IMR-90 (cell line): ENCODE results near the gene EIF2B4. TPM values are rescaled to one million over a fixed set of nuclear protein-coding genes. Genes with fewer than 3 reads are reported as not detected.

Experiments
- ATAC-seq: fragments of 200-7000 bp; cut with Tn5 transposase; 2 replicates; pipeline ENCODE4 v1.9.1; 2020; ENCODE audit warnings: low read depth, mild to moderate bottlenecking, moderate library complexity
- BruUV-seq: library from RNA; stranded (reverse); fragments of 400-500 nt; replicated peaks from 2 replicates; lab custom pipeline; 2021; lab: Mats Ljungman, UMichigan
- CTCF ChIA-PET: fragments of 300-600 bp; formaldehyde crosslinking; extraction: SDS; loops from one replicate; lab custom pipeline; 2021; ENCODE audit warnings: antibody characterized with exemption; lab: Yijun Ruan, JAX
- POLR2A ChIA-PET: fragments of 300-600 bp; sonication (Branson Sonifier 250); formaldehyde crosslinking; loops from one replicate; lab custom pipeline; 2022; ENCODE audit warnings: antibody characterized with exemption; ENCODE audit not compliant: unreplicated experiment; lab: Charles Lee
- DNase-seq: peaks from one replicate; pipeline ENCODE4 v3.0.0; 2013
- H2AFZ ChIP-seq: replicated peaks from 2 replicates; pipeline ENCODE3; 2013; ENCODE audit warnings: low read length, mild to moderate bottlenecking; ENCODE audit not compliant: poor library complexity
- H2AK5ac ChIP-seq: 2 replicates; pipeline ENCODE4 v1.6.1; 2013; ENCODE audit warnings: low read depth, low read length, inconsistent platforms
- H2AK9ac ChIP-seq: replicated peaks from 2 replicates; pipeline ENCODE3; 2013; ENCODE audit warnings: mild to moderate bottlenecking, low read depth, low read length, moderate library complexity; ENCODE audit not compliant: poor library complexity
- H2BK120ac ChIP-seq: 2 replicates; pipeline ENCODE4 v1.6.1; 2013; ENCODE audit warnings: low read depth, low read length, inconsistent platforms
- H2BK15ac ChIP-seq: 3 replicates; pipeline ENCODE4 v1.6.1; 2013; ENCODE audit warnings: low read depth, low read length, inconsistent platforms
- H2BK20ac ChIP-seq: 2 replicates; pipeline ENCODE4 v1.6.1; 2013; ENCODE audit warnings: low read depth, mild to moderate bottlenecking, inconsistent platforms, low read length, moderate library complexity
- H2BK5ac ChIP-seq: 2 replicates; pipeline ENCODE4 v1.6.1; 2013; ENCODE audit warnings: mild to moderate bottlenecking, low read depth, low read length, inconsistent platforms; ENCODE audit not compliant: poor library complexity, severe bottlenecking
- H3K14ac ChIP-seq: replicated peaks from 2 replicates; pipeline ENCODE4 v1.6.1; 2013; ENCODE audit warnings: low read depth, low read length, inconsistent platforms
- H3K18ac ChIP-seq: 2 replicates; pipeline ENCODE4 v1.6.1; 2013; ENCODE audit warnings: low read depth, low read length, control low read depth
- H3K23ac ChIP-seq: 2 replicates; pipeline ENCODE4 v1.6.1; 2013; ENCODE audit warnings: low read depth, low read length, inconsistent platforms
- H3K27ac ChIP-seq: 2 replicates; pipeline ENCODE4 v1.5.1; 2013; ENCODE audit warnings: mild to moderate bottlenecking, control low read depth, low read length; ENCODE audit not compliant: insufficient read depth
- H3K27me3 ChIP-seq: 2 replicates; pipeline ENCODE4 v1.6.1; 2013; ENCODE audit warnings: low read length; ENCODE audit not compliant: control insufficient read depth, insufficient read depth
- H3K36me3 ChIP-seq: 2 replicates; pipeline ENCODE4 v1.6.1; 2013; ENCODE audit warnings: low read length, mixed read lengths; ENCODE audit not compliant: control insufficient read depth, insufficient read depth
- H3K4ac ChIP-seq: 2 replicates; pipeline ENCODE4 v1.6.1; 2013; ENCODE audit warnings: low read depth, low read length, inconsistent platforms
- H3K4me1 ChIP-seq: 2 replicates; pipeline ENCODE4 v1.6.1; 2013; ENCODE audit warnings: low read length, mixed read lengths; ENCODE audit not compliant: control insufficient read depth, insufficient read depth
- H3K4me2 ChIP-seq: 2 replicates; pipeline ENCODE4 v1.6.1; 2013; ENCODE audit warnings: low read depth, mild to moderate bottlenecking, control low read depth, low read length, moderate library complexity
- H3K4me3 ChIP-seq: 2 replicates; pipeline ENCODE4 v1.5.1; 2013; ENCODE audit warnings: low read depth, mild to moderate bottlenecking, control low read depth, low read length, moderate library complexity; ENCODE audit not compliant: insufficient read depth
- H3K56ac ChIP-seq: 2 replicates; pipeline ENCODE4 v1.6.1; 2013; ENCODE audit warnings: low read length, inconsistent platforms; ENCODE audit not compliant: insufficient read depth; ENCODE audit errors: extremely low read depth
- H3K79me1 ChIP-seq, 2 experiments: 2 replicates each; pipeline ENCODE4 v1.6.1; 2013; ENCODE audit warnings: low read length in 2 of 2, inconsistent platforms in 1 of 2, low read depth in 1 of 2
- H3K9ac ChIP-seq: 2 replicates; pipeline ENCODE4 v1.6.1; 2013; ENCODE audit warnings: low read depth, low read length, control low read depth
- H3K9me1 ChIP-seq: 2 replicates; pipeline ENCODE4 v1.6.1; 2013; ENCODE audit warnings: low read length, inconsistent platforms; ENCODE audit not compliant: insufficient read depth
- H3K9me3 ChIP-seq: 2 replicates; pipeline ENCODE4 v1.6.1; 2013; ENCODE audit warnings: low read length; ENCODE audit not compliant: control insufficient read depth, insufficient read depth
- H4K20me1 ChIP-seq: 2 replicates; pipeline ENCODE4 v1.6.1; 2013; ENCODE audit warnings: low read length, inconsistent platforms; ENCODE audit not compliant: insufficient read depth
- H4K5ac ChIP-seq: 2 replicates; pipeline ENCODE4 v1.6.1; 2013; ENCODE audit warnings: mild to moderate bottlenecking, low read depth, low read length, control low read depth
- H4K8ac ChIP-seq, 2 experiments: 2 replicates each; pipeline ENCODE4 v1.6.1; 2013; ENCODE audit warnings: low read depth in 2 of 2, low read length in 2 of 2, control low read depth in 1 of 2, inconsistent platforms in 1 of 2
- H4K91ac ChIP-seq: 2 replicates; pipeline ENCODE4 v1.6.1; 2013; ENCODE audit warnings: low read depth, low read length, inconsistent platforms; ENCODE audit not compliant: insufficient read depth
- BHLHE40 ChIP-seq: fragments of 150-350 bp; IDR thresholded peaks from 2 replicates; pipeline ENCODE4 v1.6.1; 2016; ENCODE audit warnings: mild to moderate bottlenecking, low read depth, low read length
- CEBPB ChIP-seq: IDR thresholded peaks from 2 replicates; pipeline ENCODE4 v1.6.1; 2012; ENCODE audit warnings: low read depth, low read length, improper control_type of control experiment
- CHD1 ChIP-seq: IDR thresholded peaks from 2 replicates; pipeline ENCODE4 v1.6.1; 2012; ENCODE audit warnings: low read depth, low read length, improper control_type of control experiment
- CTCF ChIP-seq: conservative IDR thresholded peaks from 2 replicates; pipeline ENCODE4 v1.5.1; 2012; ENCODE audit warnings: mild to moderate bottlenecking, low read depth, low read length, improper control_type of control experiment
- ELK1 ChIP-seq: fragments of 150-350 bp; IDR thresholded peaks from 2 replicates; pipeline ENCODE4 v1.6.1; 2016; ENCODE audit warnings: low read depth, mild to moderate bottlenecking, low read length, moderate library complexity, borderline replicate concordance
- FOS ChIP-seq: fragments of 150-350 bp; IDR thresholded peaks from 2 replicates; pipeline ENCODE4 v1.6.1; 2016; ENCODE audit warnings: low read depth, low read length
- MAFK ChIP-seq: IDR thresholded peaks from 2 replicates; pipeline ENCODE4 v1.6.1; 2012; ENCODE audit warnings: low read depth, low read length, improper control_type of control experiment
- MAZ ChIP-seq: IDR thresholded peaks from 2 replicates; pipeline ENCODE4 v1.6.1; 2012; ENCODE audit warnings: low read depth, mild to moderate bottlenecking, low read length, improper control_type of control experiment, moderate library complexity, borderline replicate concordance
- MXI1 ChIP-seq: IDR thresholded peaks from 2 replicates; pipeline ENCODE4 v1.6.1; 2012; ENCODE audit warnings: low read depth, mild to moderate bottlenecking, low read length, moderate library complexity, borderline replicate concordance
- NFE2L2 ChIP-seq: fragments of 150-350 bp; IDR thresholded peaks from 2 replicates; pipeline ENCODE4 v1.6.1; 2016; ENCODE audit warnings: low read depth, mild to moderate bottlenecking, low read length
- POLR2A ChIP-seq: IDR thresholded peaks from 2 replicates; pipeline ENCODE4 v1.6.1; 2012; ENCODE audit warnings: mild to moderate bottlenecking, low read depth, low read length
- RAD21 ChIP-seq: IDR thresholded peaks from 2 replicates; pipeline ENCODE4 v1.6.1; 2012; ENCODE audit warnings: low read length, improper control_type of control experiment
- RCOR1 ChIP-seq: IDR thresholded peaks from 2 replicates; pipeline ENCODE4 v1.6.1; 2012; ENCODE audit warnings: mild to moderate bottlenecking, low read length, improper control_type of control experiment; ENCODE audit not compliant: insufficient replicate concordance
- RFX5 ChIP-seq: IDR thresholded peaks from 2 replicates; pipeline ENCODE4 v1.8.0; 2012; ENCODE audit warnings: low read depth, mild to moderate bottlenecking, low read length, moderate library complexity
- SMC3 ChIP-seq: fragments of 150-350 bp; IDR thresholded peaks from 2 replicates; pipeline ENCODE4 v1.6.1; 2016; ENCODE audit warnings: low read depth, mild to moderate bottlenecking, antibody characterized with exemption, low read length, moderate library complexity
- whole genome bisulfite sequencing, 2 experiments: methylation state at CpG; one replicate each; pipeline versions ENCODE4 v1.1.5 to v1.1.7; 2013; ENCODE audit warnings: missing lambda C conversion rate in 2 of 2; ENCODE audit not compliant: insufficient read length in 1 of 2; ENCODE audit errors: extremely low coverage in 2 of 2; 5-methylcytosine and 5-hydroxymethylcytosine counted together
- dilution Hi-C: fragments of 300-500 bp; cut with HindIII; formaldehyde crosslinking; loops from one replicate; pipeline ENCODE4 v1.14.3; 2018; ENCODE audit warnings: low sequenced_read_pairs; ENCODE audit not compliant: unreplicated experiment
- in situ Hi-C: fragments of 300-500 bp; cut with MboI; formaldehyde crosslinking; loops from 3 replicates; pipeline ENCODE4 v1.14.3; 2019; ENCODE audit warnings: low sequenced_read_pairs, inconsistent platforms, mixed read lengths
- intact Hi-C: fragments of 100-400 bp; cut with micrococcal nuclease; formaldehyde crosslinking; loops from 2 replicates; pipeline ENCODE4 v1.10.0; 2022
- polyA plus RNA-seq, 3 experiments: library from polyadenylated mRNA; depleted of rRNA; stranded (reverse); fragments of >200 nt; gene quantifications; 2 replicates each; pipeline ENCODE4 v1.2.3, GENCODE V29; 2012; ENCODE audit warnings: low replicate concordance in 1 of 3
- total RNA-seq: library from RNA; depleted of rRNA; stranded (reverse); fragments of >200 nt; gene quantifications from 2 replicates; pipeline ENCODE4 v1.2.3, GENCODE V29; 2012
- TF ChIP-seq, protein P1 (sequence below): fragments of 150-350 bp; IDR thresholded peaks from 2 replicates; pipeline ENCODE4 v1.6.1; 2017; ENCODE audit warnings: mild to moderate bottlenecking, antibody characterized with exemption, low read length, low read depth

The EIF2B4 gene
- total and polyA plus RNA-seq, 2 of the 4 experiments (the other 2 are of a cell fraction), result 40.3 to 47.9 TPM

DNA sequence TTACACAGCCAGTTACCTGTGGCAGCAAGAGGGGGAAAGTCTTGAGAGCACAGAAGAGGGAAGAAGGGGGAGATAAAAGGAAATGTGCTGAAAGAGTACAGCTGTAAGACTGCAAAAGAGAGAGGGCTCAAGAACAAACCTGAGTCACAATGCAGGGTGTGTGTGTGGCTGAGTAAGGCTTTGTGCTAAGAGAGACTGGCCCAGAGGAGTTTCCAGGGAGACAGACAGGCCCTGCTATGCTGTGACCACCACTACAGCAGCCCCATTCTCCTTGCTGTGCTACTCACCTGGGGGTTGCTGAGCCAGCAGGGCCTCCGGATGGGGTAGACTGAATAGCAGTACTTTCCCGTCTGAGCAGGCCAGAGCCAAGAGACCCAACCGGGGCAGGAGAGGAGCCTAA is 34.8 kb downstream of the EIF2B4 start:
- ATAC-seq, result no peak
- in situ Hi-C loops (no loop called here), dilution Hi-C loops (no loop called here), intact Hi-C loops (no loop called here)
- Histone ChIP-seq H4K5ac (no peak overlapping the region), H3K27me3 (no peaks in the 10 kb centered on the region), H3K18ac (no peak overlapping the region), H4K8ac (no peak overlapping the region), H3K9me1 (no peaks in the 10 kb centered on the region), H2BK20ac (no peak overlapping the region), H2BK5ac (no peak overlapping the region), H3K9ac (no peak overlapping the region), H3K4me1 (no peaks in the 10 kb centered on the region), H2AK9ac (no peak overlapping the region), H3K14ac (no peak overlapping the region), H3K79me1 (peaks cover 0 to 3% of the 10 kb centered on the region in 2 experiments; a peak in 1 of 4 replicates), H2BK15ac (no peak overlapping the region), H3K4ac (no peak overlapping the region), H3K4me2 (no peak overlapping the region), H2BK120ac (no peak overlapping the region), H2AK5ac (no peak overlapping the region), H3K23ac (no peak overlapping the region), H3K56ac (no peak overlapping the region), H3K27ac (no peak overlapping the region), H4K91ac (no peak overlapping the region), H4K20me1 (no peaks in the 10 kb centered on the region), H3K9me3 (no peaks in the 10 kb centered on the region), H2AFZ (no peak overlapping the region), H3K36me3 (peaks cover 41% of the 10 kb centered on the region), H3K4me3 (no peak overlapping the region)
- ChIA-PET POLR2A (no interaction called here), CTCF (no interaction called here)
- DNase-seq, result no peak
- 100% methylated on average over 1 of the region's 3 CpGs; no CpG with 5 or more reads in 1 of the 2 experiments for WGBS, 2 experiments
- BruUV-seq, result no TSS peak
- TF ChIP-seq RAD21 (no peak), MXI1 (no peak), MAFK (no peak), MAZ (no peak), CTCF (no peak), RCOR1 (no peak), FOS (no peak), ELK1 (no peak), CEBPB (no peak), NFE2L2 (no peak), RFX5 (no peak), SMC3 (no peak), POLR2A (no peak), CHD1 (no peak), BHLHE40 (no peak)
- TF ChIP-seq, protein P1, sequence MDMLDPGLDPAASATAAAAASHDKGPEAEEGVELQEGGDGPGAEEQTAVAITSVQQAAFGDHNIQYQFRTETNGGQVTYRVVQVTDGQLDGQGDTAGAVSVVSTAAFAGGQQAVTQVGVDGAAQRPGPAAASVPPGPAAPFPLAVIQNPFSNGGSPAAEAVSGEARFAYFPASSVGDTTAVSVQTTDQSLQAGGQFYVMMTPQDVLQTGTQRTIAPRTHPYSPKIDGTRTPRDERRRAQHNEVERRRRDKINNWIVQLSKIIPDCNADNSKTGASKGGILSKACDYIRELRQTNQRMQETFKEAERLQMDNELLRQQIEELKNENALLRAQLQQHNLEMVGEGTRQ, result no peak
